DMS 273 (cell line): ENCODE measurements around the gene GALNT13.

ENCODE experiments used
- DNase-seq: peaks from one replicate; lab custom pipeline; 2025; ENCODE audit not compliant: unreplicated experiment; lab: John Stamatoyannopoulos, UW

The GALNT13 gene

GRCh38 chr2:154203902-154204301 is 332.2 kb downstream of the GALNT13 start:
- no peak for DNase-seq

- DNase-seq = no peak
Measured at GRCh38 chr2:154207288-154208047, 335.7 kb downstream of the GALNT13 start.

GRCh38 chr2:154223726-154224125 is 352.0 kb downstream of the GALNT13 start:
- DNase-seq = no peak

GRCh38 chr2:154226931-154227330 is 355.2 kb downstream of the GALNT13 start:
- DNase-seq = no peak

- no peak for DNase-seq
Measured at GRCh38 chr2:154228566-154229280, 357.0 kb downstream of the GALNT13 start.

- DNase-seq = no peak
Measured at GRCh38 chr2:154229966-154230365, 358.2 kb downstream of the GALNT13 start.

- DNase-seq = no peak
Measured at GRCh38 chr2:154231021-154231420, 359.3 kb downstream of the GALNT13 start.

GRCh38 chr2:154233231-154233630 is 361.5 kb downstream of the GALNT13 start:
- no peak for DNase-seq

- no peak for DNase-seq
Measured at GRCh38 chr2:154238252-154238651, 366.5 kb downstream of the GALNT13 start.

GRCh38 chr2:154240316-154240715 is 368.6 kb downstream of the GALNT13 start:
- DNase-seq = no peak

GRCh38 chr2:154240921-154241379 is 369.2 kb downstream of the GALNT13 start:
- DNase-seq = no peak

GRCh38 chr2:154242687-154243086 is 371.0 kb downstream of the GALNT13 start:
- DNase-seq = no peak

- DNase-seq = no peak
Measured at GRCh38 chr2:154243685-154244084, 372.0 kb downstream of the GALNT13 start.

GRCh38 chr2:154244932-154245331 is 373.2 kb downstream of the GALNT13 start:
- DNase-seq = no peak

GRCh38 chr2:154247503-154247902 is 375.8 kb downstream of the GALNT13 start:
- no peak for DNase-seq

GRCh38 chr2:154256136-154256535 is 384.4 kb downstream of the GALNT13 start:
- DNase-seq = no peak

GRCh38 chr2:154259030-154259429 is 387.3 kb downstream of the GALNT13 start:
- no peak for DNase-seq

- DNase-seq = no peak
Measured at GRCh38 chr2:154261473-154262027, 389.8 kb downstream of the GALNT13 start.

- no peak for DNase-seq
Measured at GRCh38 chr2:154263206-154263605, 391.5 kb downstream of the GALNT13 start.

GRCh38 chr2:154264024-154264423 is 392.3 kb downstream of the GALNT13 start:
- no peak for DNase-seq

GRCh38 chr2:154267983-154268382 is 396.3 kb downstream of the GALNT13 start:
- no peak for DNase-seq

- DNase-seq = peak; percentile 93
Measured at GRCh38 chr2:154280543-154280942, 408.8 kb downstream of the GALNT13 start.
